ENCODE results near the gene LRRC28.

Gene LRRC28

DNA sequence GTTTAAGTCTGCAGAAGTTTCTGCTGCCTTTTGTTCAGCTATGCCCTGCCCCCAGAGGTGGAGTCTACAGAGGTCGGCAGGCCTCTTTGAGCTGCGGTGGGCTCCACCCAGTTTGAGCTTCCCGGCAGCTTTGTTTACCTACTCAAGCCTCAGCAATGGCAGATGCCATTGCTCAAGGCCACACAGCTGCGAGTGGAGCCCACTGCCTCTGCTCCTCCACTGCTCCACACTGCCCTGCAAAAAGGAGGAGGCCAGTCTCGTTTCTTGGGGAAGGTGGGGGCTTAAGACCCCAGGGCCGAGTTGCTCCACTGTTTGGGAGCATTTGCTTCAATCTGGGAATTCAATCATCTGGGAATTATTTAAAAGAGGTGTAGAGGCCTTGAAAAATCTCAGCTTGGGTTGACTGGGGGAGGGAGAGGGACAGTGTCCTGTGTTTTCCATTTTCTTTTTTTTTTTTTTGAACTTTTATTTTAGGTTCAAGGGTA, 169.9 kb downstream of the LRRC28 start:
- DNase-seq (ENCODE audit: low read depth), result no peak

DNA sequence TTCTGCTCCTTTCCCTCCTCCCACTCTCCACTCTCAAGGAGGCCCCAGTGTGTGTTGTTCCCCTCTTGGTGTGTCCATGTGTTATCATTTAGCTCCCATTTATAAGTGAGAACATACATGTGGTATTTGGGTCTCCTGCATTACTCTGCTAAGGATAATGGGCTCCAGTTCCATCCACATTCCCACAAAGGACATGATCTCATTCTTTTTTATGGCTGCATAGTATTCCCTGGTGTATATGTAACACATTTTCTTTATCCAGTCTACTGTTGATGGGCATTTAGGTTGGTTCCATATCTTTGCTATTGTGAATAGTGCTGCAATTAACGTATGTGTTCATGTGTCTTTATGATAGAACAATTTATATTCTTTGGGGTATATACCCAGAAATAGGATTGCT, 170.5 kb downstream of the LRRC28 start:
- no peak for DNase-seq (ENCODE audit: low read depth)

DNA sequence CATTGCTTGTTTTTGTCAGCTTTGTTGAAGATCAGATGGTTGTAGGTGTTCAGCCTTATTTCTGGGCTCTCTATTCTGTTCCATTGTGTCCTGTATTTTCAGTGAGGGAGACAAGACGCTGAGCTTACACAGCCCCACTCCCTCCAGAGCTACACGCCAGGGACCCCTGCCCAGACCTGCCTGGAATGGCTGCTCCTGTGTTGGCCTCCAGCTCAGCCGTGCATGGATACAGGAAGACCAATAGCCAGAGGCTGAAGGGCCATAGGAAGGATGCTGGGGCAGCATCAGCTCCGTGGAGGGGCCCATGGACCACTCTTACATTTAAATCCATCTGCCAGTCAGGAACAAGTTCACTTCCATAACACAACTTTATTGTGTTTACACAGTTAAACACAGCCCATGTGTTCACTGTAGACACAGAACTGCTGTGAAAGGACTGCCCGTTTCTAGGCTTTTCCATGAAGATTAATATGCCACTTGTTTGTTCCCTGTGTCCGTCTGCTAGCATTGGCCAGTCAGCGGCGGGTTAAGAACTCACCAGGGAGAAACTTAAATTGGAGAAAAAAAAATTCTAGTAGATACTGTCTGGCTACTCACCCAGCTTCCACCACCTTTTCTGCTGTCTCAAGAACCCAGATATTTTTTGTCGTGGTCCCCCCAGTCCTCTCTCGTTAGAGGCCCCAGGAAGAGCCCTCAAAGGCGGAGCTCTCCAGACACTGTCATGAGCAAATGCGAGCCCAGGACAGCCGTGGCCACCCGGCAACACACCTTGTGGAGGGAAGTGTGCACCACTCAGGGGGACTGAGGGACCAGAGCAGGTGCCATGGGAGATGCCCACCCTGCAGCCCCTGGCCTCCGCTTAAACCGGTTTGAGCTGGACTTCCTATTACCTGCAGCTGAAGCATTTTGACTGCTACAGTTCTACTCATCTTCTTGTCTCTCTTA, 172.2 kb downstream of the LRRC28 start:
- DNase-seq (ENCODE audit: low read depth), result no peak

DNA sequence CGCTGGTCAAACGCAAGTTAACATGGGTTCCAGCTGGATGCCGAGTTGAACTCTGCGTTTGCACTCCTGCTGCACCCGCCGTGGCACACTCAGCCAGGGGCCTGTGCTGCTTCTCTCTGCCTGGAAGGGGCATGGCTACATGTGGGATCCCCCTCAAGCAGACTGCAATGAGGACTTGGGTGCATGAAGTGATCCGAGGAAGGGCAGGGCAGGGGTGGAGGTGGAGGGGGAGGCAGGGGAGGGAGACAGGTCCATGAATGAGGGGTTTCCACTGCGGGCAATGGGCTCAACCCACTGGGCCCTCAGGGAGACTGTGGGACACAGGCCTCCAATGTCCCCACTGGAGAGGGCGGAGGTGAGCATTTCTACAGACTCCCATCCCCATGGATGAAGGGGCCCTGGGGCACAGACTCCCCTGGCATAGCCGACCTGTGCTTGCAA, 172.9 kb downstream of the LRRC28 start:
- no peak for DNase-seq (ENCODE audit: low read depth)

DNA sequence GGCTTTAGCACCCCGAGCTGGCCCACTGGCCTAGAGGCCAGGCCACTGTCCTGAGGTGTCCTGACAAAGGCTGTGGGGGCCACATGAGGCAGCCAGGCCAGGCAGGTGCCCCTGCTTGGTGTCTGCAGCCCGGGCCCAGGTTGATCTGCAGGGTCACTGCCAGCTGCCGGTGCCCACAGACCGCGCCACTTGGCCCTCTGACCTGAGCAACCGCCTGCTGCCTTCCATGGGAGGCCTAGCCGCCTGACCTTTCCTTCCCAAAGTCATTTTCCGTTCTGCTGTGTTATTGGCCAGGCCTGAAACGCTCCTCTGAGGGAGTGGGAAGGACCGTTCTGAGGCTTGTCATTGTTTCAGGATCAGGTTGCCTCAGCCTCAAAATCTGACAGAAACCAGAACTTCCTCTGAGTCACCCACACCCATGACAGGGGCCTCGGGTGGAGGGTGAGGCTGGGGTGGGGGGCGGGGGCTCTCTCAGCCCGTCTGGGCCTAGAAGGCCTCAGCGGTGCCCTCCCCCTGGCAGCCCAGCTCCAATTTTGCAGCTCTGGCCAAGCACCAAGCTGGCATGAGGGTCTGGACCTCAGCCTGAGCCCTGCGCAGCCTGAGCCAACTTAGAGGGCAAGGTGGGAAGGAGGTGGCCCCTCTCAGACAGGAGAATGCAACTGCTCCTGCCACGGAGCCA, 173.8 kb downstream of the LRRC28 start:
- no peak for DNase-seq (ENCODE audit: low read depth)

DNA sequence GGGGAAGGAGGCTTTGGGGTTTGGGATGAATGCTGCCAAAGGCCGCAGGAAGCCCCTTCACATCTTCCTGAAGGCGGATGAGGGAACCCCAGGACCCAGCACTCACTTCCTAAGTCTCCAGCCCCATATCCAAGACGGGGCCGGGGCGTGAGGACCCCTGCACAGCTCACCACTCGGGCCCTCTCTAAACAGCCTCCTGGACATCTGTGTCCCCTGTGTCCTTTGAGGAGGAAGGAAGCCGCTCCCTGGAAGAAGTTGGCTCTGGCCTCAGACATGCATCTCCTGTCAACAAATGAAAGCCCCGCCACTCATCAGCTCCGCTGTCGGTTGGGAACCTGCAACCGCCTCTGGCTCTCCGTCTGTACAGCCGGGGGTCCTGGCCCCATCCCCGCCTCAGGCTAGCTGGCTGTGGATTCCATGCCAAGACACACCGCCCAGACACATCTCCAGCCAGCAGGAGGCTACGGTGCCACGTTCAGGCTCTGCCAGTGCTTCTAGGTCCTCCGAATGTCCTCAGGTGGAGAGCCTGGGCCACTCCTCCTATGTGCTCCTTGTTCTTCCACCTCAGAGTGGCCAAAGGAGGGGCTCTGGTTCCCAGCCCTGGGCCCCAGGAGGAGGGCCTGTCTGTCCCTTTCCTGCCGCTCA, 174.5 kb downstream of the LRRC28 start:
- DNase-seq (ENCODE audit: low read depth), result no peak

DNA sequence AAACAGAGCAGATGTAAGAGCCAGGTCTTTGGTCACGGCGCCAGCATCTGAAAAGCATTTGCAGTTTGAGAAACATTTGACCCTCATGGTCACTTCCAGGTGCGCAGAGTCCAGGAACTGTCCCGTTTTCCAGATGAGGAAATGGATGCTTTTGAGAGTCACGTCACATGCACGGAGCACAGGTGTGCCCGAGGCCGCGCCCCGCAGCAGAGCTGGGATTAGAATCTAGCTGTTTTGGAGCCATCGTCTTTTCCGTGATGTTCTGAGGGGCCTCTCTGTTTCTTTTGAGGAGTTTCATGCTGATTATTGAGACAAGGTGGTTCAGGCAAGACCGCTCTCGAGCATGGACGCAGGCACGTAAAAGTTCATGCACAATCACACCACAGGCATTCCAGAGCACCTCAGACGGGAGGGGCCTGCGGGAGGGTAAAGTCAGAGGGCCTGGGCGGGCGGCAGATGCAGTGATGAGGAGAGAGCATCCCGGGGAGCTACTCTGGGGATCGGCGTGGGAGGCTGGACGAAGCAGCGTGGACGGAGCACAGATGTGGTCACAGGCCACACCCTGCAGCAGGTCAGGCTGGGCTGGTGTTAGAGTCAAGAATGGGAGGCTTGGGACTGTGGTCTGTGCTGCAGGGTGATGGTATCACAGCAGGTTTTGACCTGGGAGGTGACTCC, 175.3 kb downstream of the LRRC28 start:
- no peak for DNase-seq (ENCODE audit: low read depth)

DNA sequence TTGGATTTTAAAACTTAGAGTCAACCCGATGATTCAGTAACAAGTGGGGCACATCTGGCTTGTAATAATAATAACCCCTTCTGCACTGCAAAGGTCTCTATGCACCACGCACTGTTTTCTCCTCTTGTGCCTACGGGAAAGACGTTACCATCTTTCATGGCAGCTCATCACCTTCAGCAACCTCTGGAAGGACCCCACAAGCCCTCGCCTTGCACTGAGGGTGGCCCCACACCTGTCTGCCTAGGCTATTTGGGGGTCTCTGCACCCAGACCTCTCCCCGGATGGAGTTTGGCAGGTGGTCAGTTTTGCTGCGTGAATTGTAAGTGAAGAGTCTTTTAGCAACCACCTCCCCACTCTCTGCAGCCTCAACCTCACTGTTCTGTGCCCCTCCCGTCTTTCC, 175.9 kb downstream of the LRRC28 start:
- no peak for DNase-seq (ENCODE audit: low read depth)

DNA sequence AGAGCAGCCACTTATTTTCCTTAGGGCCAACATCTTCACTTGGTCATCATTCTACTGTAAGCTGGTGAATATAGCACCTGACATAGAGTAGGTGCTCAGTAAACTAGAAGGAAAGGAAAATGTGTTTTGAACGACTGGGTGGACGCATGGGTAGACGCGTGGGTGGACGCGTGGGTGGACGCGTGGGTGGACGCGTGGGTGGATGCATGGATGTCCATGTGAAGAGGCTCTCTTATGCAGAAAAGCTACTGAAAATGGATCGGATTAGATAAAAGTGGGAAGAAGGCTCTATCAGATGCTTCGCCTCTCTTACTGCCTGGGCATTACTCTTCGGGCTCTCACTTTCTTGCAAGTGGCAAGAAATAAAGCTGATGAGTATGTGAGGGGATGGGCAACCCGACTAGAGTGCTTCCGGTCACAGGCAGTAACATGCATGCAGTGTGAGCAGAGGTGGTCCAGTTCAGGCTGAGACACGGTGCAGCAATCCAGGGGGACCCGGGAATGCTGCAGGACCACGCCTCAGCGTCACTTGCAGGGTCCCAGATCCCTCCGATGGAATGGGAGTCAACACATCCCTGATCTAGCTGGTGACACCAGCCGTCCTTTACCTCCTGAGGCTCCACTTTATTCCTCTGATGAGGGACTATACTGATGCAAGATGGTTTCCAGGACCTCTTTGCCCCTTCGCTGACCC, 176.5 kb downstream of the LRRC28 start:
- DNase-seq (ENCODE audit: low read depth), result no peak

DNA sequence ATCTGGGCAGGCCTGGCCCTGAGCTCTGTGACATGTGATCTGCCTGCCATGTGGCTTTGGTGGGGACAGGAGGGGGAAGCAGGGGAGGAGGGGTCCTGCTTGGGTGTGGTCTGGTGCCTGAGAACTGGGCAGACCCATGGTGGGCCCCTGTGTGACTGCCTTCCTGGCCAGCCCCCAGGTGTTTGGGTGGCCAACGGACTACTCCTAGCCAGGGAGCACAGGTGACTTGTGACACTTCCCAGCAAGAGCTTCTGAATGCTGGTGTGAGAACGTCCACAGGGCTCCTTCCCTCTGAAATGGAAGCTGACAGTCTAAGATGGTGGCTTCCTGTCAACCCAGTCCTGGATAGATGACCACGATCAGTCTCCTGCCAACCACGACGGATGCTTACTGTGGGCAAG, 178.4 kb downstream of the LRRC28 start:
- DNase-seq (ENCODE audit: low read depth), result no peak

DNA sequence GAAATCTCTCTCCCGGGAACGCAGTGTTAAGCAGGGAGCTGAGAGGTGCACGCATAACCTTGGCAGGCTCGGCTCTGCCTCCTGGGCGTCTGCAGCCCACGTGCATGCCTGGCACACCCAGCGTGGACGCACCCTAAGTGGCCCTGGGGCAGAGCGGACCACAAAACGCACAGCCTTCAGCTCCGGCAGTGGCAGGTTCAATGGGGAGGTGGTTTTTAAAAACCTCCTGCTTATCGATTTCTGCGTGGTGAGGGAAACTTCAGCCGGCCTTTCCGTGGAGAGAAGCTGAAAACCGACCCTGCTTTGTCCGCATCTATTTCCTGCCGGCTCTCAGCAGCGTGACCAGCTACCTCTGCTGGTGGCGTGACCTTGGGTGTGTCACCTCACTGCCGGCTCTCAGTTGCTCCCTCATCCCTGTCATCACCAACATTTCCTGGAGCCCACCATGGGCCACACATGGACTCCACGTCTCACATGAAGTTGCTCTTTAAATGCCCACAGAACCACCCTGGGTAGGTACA, 179.7 kb downstream of the LRRC28 start:
- DNase-seq (ENCODE audit: low read depth), result no peak

DNA sequence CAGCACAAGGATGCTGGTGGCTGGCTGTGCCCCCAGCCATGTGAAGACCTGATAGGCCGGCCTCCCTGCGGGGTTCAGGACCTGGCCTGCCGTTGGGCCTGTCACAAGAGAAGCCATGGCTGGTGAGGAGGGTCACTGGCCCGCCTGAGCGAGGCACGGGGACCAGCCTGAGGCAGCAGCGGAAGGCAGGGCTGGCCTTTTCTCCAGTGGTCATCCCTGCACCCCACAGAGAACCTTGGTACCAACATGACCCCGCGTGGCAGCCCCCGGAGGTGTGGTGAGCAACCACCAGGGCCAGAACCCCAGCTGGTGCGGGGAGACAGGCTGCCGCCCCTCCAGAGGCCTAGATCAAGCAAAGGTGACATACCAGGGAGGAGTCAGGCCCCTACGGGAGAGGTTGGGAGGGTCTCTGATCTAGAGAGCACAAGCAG, 180.4 kb downstream of the LRRC28 start:
- no peak for DNase-seq (ENCODE audit: low read depth)

DNA sequence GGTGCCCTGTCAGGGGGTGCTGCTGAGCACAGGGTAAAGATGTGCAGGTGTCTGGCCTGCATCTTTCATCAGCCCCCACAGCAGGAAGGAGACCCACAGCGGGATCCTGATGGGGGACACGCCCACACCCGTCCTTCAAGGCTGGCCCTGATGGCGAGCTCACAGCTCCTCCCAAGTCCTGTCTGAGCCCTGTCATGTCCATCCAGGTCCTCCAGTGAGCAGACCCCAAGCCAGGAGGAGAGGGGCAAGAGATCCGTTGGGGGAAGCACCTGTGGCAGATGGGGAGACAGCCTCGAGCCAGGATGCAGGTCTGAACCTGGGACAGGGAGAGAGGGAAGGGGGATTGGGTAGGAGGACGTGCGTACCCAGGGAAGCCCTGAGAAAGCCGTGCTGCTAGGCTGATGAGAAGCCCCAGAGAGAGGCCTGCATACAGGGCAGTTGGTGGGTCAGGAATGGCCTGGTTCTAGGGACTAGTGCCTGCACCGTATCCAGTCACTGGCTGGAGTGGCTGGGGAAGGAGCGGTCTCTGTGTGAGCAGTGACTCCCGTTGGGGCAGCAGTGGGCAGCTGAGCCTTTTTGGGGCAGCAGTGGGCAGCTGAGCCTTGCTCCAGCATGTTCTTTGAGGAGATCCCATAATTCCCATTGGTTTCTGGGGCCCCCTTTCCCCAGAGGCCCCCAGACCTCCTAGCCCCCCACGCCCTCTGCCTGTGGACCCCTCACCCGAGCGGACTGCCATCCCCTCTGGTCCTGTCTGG, 181.2 kb downstream of the LRRC28 start:
- DNase-seq (ENCODE audit: low read depth), result no peak

DNA sequence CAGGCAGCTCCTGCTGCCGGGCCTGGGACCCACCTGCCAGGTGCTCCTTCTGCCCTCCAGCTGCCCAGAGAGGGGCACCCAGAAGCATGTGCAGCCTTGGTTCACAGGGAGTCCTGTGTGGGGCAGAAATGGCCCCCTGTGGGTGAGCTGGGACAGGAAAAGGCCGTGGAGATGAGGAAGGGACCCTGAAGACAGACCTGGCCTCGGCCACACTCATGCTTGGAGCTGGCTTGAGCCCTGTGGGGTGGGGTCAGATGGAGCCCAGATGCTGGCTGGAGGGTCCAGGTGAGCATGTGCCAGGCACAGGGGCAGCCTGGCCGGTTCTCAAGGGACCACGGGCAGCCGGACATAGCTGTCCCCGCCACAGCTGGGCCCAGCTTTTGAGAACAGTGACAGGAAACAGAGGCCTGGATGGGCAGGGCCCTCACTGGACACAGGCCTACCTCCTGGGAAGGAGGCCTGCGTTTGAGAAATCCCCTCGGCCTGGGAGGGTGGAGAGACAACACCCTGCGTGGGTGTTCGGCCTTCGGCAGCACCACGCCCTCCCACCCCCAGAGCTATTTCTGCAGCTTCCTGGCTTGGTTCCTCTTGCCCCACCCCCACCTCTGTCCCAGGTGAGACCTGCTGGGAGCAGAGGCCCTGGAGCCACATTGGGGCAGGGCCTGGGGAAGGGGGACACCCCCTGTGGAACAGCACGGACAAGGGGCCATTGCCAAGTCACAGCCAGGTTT, 181.9 kb downstream of the LRRC28 start:
- DNase-seq (ENCODE audit: low read depth), result no peak

DNA sequence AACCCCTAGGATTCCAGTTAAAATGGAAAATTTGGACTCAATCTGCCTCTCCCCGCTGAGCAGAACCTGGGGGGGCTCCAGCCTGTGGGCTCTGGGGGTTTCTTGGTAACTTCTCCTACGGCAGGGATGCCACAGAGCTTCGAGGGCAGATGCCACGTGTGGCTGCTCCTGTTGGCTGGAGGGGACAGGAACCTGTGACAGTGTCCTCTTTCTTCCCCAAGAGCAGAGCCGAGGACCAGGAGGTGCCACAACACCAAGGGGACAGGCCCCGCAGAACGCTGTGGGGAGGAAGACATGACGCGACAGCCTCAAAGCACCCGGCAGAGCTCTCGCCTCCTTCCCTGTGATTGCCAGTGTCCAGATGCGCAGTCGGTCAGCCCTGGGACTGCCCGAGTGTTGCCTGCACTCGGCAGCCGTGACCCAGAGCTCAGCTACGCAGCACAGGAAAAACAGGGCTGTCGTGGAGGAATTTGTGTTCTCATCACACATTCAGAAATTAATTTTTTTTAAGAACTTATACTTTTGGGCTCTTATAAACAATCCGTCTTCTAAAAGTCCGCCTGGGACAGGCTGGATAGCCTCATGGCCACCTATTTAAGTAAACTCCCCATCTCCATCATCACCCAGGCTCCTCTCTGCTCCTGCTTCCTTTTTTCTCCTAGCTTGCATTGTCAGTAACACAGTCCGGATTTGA, 182.6 kb downstream of the LRRC28 start:
- DNase-seq (ENCODE audit: low read depth), result no peak

DNA sequence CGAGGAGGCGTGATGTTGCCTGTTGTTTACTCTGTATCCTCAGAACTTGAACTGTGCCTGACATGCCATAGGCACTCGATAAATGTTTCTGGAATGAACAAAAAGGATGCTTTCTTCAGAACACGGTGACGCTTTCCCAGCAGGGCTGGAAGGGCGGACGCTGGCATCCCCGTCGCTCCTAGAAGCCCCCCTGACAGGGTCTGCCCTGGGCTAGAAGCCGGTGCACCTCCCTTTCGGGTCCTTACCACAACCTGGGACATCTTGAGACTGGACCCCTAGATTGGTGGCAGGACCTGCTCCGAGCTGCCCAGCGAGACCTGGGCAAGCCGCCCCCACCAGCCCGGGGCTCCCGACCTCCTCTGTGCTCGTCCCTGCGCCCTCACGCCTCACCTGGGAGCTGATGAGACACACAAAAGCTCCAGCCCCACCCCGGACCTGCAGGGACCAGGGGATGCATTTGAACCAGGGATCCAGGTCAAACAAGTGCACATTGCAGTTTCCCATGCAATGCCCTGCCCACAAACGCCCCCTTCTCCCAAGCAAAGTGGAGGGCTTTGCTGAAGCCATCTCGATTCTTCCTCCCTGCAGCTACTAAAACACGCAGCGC, 183.3 kb downstream of the LRRC28 start:
- no peak for DNase-seq (ENCODE audit: low read depth)

DNA sequence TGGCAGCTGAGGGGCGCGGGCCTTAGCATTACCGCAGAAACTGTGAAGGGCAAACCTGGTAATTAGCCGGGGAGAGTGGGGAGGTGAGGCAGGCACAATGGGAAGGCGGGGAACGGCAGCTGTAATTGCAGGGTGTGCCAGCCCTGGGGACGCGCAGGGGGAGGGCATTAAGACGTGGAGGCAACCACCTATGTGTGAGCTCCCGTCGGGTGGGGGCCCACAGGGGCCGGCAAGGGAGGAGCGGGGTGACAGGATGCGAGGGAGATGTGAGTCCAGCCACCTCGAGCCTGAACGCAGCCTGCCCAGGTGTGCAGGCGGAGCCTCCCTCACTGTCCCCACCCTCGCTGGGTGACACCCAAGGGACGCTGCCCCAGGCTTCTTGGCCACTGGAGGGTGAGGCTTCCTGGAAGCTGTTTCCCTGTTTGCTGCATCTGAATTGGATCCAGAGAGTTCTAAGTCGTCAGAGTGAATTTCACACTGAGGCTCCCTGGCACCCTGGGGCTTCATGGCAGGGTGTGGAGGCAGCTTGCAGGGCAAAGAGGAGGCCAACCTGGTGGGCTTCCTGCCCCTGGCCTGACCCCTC, 183.9 kb downstream of the LRRC28 start:
- DNase-seq (ENCODE audit: low read depth), result no peak

DNA sequence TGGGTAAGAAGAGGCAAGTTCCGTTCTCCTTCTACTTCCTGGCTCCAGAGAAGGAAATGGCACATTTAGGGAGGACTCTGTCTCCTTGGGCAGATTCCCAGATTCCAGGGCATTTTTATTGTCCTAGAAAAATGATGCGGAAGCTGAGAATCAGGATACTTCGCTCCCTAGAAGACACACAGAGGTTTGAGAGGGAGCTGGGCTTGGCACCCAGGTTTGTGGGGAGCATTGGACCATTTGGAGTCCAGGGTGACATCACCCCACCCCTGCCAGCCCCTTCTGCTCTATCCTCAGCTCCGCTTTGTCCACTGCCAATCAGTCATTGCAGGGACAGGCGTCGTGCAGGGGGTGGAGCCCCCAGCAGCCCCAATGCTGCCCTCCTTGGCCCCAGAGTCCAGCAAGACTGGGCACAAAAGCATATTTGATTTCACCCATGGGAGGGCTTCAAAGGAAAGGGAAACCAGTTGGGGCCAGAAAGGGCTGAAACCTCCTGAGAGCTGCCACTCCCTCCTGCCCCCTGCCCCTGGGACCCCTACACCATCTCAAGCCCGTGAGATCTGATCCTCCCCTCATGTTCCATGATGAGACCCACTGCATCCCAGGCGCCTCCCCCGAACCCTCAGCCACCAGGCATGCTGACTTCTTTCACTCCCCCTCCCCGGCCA, 184.7 kb downstream of the LRRC28 start:
- DNase-seq (ENCODE audit: low read depth), result no peak
